Jurkat, Clone E6-1 (cell line): ENCODE measurements around the gene ETV6.

Source experiments
- DNase-seq: peaks from one replicate; pipeline ENCODE4 v3.0.0-alpha.2; 2011; ENCODE audit warnings: low read depth, low spot score
- H3K4me3 ChIP-seq: 2 replicates; pipeline ENCODE4 v1.5.1; 2011; ENCODE audit warnings: mild to moderate bottlenecking, low read length, control low read depth, moderate library complexity

Gene ETV6

GRCh38 chr12:11827091-11828061 lies 177.9 kb downstream of the ETV6 start:
- no peak for DNase-seq
- no peak overlapping the region for H3K4me3 ChIP-seq

- H3K4me3 ChIP-seq = no peak overlapping the region
- DNase-seq = no peak
These were observed 180.3 kb downstream of the ETV6 start for GRCh38 chr12:11829764-11830194.

- peak; percentile 64 for DNase-seq
- no peak overlapping the region for H3K4me3 ChIP-seq
These were observed 180.9 kb downstream of the ETV6 start for GRCh38 chr12:11830307-11830801.

GRCh38 chr12:11832093-11832492 lies 182.6 kb downstream of the ETV6 start:
- no peak for DNase-seq
- H3K4me3 ChIP-seq = no peak overlapping the region

GRCh38 chr12:11833174-11833895 lies 183.9 kb downstream of the ETV6 start:
- DNase-seq = no peak
- no peak overlapping the region for H3K4me3 ChIP-seq

- H3K4me3 ChIP-seq = no peak overlapping the region
- DNase-seq = no peak
These were observed 184.8 kb downstream of the ETV6 start for GRCh38 chr12:11834104-11834812.

GRCh38 chr12:11834931-11835330 lies 185.5 kb downstream of the ETV6 start:
- no peak overlapping the region for H3K4me3 ChIP-seq
- DNase-seq = no peak

GRCh38 chr12:11836282-11837151 lies 187.0 kb downstream of the ETV6 start:
- no peak overlapping the region for H3K4me3 ChIP-seq
- DNase-seq = no peak

- H3K4me3 ChIP-seq = no peak overlapping the region
- no peak for DNase-seq
These were observed 187.9 kb downstream of the ETV6 start for GRCh38 chr12:11837216-11837934.

- no peak for DNase-seq
- no peak overlapping the region for H3K4me3 ChIP-seq
These were observed 188.9 kb downstream of the ETV6 start for GRCh38 chr12:11838403-11838802.

- no peak for DNase-seq
These were observed 189.7 kb downstream of the ETV6 start for GRCh38 chr12:11839091-11839641.

GRCh38 chr12:11840366-11840765 lies 190.9 kb downstream of the ETV6 start:
- no peak overlapping the region for H3K4me3 ChIP-seq
- no peak for DNase-seq

More at GRCh38 chr12:11839091-11839641, 189.7 kb downstream of the ETV6 start:
- H3K4me3 ChIP-seq = no peak overlapping the region

GRCh38 chr12:11846488-11846887 lies 197.0 kb downstream of the ETV6 start:
- no peak for DNase-seq
- no peak overlapping the region for H3K4me3 ChIP-seq

- no peak overlapping the region for H3K4me3 ChIP-seq
- no peak for DNase-seq
These were observed 198.1 kb downstream of the ETV6 start for GRCh38 chr12:11847539-11847938.

- H3K4me3 ChIP-seq = no peak overlapping the region
- DNase-seq = no peak
These were observed 200.5 kb downstream of the ETV6 start for GRCh38 chr12:11849757-11850504.

GRCh38 chr12:11853126-11853525 lies 203.7 kb downstream of the ETV6 start:
- no peak for DNase-seq

GRCh38 chr12:11854011-11854499 lies 204.6 kb downstream of the ETV6 start:
- H3K4me3 ChIP-seq = no peak overlapping the region
- no peak for DNase-seq

More at GRCh38 chr12:11853126-11853525, 203.7 kb downstream of the ETV6 start:
- H3K4me3 ChIP-seq = no peak overlapping the region
